ENCODE results near the gene NXPH2.
"Not testable (repeated sequence)": the region's sequence is repeated elsewhere in the genome, so short reads cannot be mapped to it uniquely, and the experiment has no call there.

Gene NXPH2

DNA sequence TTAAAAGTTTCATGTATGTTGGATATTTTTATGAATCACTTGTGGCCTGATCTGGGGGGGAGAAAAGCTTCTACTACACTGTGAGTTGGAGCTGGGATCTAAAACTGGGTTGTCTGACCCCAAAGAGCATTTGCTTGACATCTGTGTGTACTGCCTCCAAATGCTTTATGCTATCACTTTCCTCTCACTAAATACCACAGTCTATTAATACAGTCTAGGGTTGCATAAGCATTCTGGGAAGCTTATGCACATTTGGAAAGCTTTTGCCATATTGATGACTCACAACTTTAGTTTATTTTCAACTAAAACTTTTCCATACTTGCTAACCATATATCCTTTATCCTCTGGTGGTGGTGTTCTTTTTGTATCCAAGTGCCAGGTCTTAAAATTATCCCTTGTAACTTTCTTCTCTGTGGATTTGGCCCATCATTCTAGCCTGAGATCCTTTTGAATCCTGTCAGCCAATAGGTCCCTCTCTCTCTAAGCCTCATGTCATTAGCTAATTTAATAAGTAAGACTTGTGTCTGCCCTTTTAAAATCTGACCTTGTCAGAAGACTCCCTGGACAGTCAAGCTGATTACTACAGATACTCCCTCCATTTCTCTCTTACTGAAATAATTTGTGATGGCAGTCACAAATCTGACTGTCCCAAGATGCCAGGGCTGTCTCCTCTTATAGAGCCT is 72.7 kb downstream of the NXPH2 start:
- no peak for DNase-seq

DNA sequence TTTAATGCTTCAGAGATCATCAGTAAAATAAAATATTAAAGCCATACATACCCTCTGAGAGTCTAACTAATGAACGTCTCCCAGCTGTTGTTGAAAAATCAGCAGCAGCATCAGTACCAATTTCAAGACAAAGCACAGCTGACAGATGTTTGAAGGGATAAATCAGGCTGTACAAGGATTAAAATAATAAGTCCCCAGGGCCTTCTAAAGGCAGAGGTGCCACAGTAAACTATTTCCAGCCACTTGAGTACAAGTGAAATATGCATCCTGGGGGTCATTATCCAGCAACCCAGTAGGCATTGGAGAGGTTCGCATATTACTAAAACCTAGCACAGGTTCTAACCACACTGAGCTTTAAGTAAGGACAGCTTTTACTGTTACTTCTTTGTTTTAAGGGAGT is 76.9 kb downstream of the NXPH2 start:
- no peak for DNase-seq

GRCh38 chr2:138700716-138701115 is 79.5 kb downstream of the NXPH2 start:
- no peak for DNase-seq

DNA sequence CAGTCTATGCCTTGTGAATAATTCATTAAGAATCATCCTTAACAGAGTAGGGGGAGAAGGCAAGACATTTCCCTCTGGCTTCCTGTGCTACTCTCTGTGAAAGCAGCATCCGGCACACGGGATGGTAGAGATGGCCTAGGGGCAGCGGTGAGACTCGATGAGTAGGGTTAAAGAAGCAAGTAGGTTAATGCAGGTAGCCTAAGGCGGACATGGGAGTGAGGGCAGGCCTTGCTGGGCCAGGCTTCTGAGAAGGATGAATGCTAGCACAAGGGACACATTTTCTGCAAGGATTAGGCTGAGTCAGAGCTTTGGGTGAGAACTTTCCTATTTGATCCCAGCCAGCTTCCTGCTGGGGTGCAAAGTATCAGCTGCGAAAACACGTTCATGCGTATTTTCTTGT is 80.8 kb downstream of the NXPH2 start:
- no peak for DNase-seq

DNA sequence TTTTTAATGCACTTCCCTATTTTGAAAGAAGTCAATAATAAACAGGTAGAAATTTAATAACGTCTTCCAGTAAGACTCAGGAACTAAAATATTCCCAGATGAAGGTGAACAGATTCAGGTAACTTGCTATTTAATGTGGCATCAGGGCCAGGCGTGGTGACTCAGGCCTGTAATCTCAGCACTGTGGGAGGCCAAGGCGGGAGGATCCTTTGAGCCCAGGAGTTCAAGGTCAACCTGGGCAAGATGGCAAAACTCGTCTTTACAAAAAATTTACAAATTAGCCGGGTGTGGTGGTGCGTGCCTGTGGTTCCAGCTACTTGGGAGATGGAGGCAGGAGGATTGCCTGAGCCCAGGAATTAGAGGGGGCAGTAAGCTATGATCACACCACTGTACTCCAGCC is 81.8 kb downstream of the NXPH2 start:
- no peak for DNase-seq

- no peak for DNase-seq
These were observed 88.5 kb downstream of the NXPH2 start for GRCh38 chr2:138691667-138692066.

- no peak for DNase-seq
These were observed 90.5 kb downstream of the NXPH2 start for GRCh38 chr2:138689705-138690104.

- DNase-seq: no peak
These were observed 98.0 kb downstream of the NXPH2 start for GRCh38 chr2:138682163-138682562.

DNA sequence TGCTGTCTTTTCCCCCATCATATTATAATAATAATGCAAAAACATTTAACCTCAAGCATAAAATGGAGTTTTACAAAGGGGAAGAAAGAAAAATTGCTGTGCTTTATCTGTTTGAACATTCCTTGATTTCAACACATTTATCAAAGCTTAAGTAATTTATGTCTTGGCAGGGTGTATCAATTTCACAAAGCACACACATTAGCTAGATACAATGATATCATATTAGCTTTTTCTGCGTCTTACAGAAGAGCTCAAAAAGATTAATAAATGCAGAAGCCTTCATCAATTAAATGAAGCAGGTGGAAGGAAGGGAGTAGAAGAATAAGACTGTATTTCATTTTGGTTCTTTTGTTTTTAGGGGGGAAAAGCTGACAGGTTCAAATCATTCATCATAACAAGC is 103.0 kb downstream of the NXPH2 start:
- no peak for DNase-seq

- no peak for DNase-seq
These were observed 103.6 kb downstream of the NXPH2 start for GRCh38 chr2:138676619-138677021.

GRCh38 chr2:138671566-138671965 is 108.6 kb downstream of the NXPH2 start:
- no peak for DNase-seq

DNA sequence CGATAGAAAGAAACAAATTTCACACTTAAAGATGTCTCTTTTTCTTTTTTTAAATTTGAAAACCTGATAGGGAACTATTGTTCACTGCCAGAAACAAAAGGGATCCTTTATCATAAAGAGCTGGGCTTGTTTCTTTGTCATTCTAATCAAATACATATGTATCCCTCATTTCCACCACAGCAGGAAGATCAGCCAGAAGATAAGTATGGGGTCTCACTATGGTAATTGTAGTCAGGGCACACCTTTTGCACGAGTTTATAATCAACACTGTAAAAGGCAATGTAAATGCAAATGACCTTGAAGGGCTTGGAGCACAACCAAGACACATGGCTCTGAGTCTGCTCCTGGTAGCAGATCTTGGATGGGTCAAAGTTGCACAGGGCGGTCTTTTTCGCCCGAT is 109.5 kb downstream of the NXPH2 start:
- DNase-seq: no peak

- DNase-seq: no peak
These were observed 114.3 kb downstream of the NXPH2 start for GRCh38 chr2:138665937-138666336.

GRCh38 chr2:138658187-138658894 is 121.8 kb downstream of the NXPH2 start:
- DNase-seq: no peak

- no peak for DNase-seq
These were observed 126.0 kb downstream of the NXPH2 start for GRCh38 chr2:138654146-138654545.

DNA sequence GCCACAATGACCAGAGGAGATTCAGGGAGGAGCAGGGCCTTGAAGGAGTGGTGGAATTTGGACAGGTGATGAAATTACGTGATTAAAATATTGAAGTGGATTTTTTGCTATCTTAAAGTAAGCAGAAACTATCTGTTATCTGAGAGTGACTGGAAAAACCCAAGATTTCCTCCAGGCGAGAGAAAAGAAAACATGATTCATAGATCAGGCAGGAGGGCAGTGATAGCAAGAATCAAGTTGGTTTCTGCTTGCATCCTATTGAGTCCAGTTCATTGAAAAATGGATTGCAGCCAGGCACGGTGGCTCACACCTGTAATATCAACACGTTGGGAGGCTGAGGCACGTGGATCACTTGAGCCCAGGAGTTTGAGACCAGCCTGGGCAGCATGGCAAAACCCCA is 127.8 kb downstream of the NXPH2 start:
- DNase-seq: no peak

GRCh38 chr2:138649571-138649970 is 130.6 kb downstream of the NXPH2 start:
- DNase-seq: no peak

DNA sequence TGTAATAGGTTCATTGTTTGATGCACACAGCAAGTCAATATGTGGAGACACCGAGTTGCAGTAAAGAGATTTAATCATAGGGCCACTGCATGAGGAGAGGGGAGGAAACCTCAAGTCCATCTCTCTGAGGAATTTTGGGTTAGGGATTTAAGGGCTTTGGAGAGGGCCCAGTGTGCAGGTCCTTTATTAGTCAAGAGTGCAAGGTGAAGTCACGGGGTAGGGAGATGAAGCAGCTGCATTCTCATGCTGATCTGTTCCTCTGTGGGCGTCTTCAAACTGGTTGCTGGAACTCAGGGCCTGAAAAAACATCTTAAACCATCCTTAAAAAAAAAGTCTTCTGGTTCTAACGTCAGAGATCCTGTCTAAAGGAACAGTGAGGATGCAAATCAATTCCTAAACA is 131.6 kb downstream of the NXPH2 start:
- no peak for DNase-seq

DNA sequence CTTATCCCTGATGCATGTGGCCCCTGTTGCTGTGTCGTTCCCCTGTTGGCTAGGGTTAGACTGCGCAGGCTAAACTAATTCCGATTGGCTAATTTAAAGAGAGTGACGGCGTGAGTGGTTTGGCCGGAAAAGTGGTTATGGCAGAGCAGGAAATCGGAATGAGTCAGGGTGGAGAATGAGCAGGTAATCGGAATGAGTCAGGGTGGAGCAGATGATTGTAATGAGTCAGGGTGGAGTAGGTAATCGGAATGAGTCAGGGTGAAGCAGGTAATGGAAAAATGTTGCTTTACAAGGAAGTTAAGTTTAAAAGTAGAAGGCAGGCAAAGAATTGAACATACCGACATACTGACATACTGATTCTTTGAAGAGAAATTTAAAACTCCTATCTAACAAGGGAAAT is 135.4 kb downstream of the NXPH2 start:
- not testable (repeated sequence) for DNase-seq

DNA sequence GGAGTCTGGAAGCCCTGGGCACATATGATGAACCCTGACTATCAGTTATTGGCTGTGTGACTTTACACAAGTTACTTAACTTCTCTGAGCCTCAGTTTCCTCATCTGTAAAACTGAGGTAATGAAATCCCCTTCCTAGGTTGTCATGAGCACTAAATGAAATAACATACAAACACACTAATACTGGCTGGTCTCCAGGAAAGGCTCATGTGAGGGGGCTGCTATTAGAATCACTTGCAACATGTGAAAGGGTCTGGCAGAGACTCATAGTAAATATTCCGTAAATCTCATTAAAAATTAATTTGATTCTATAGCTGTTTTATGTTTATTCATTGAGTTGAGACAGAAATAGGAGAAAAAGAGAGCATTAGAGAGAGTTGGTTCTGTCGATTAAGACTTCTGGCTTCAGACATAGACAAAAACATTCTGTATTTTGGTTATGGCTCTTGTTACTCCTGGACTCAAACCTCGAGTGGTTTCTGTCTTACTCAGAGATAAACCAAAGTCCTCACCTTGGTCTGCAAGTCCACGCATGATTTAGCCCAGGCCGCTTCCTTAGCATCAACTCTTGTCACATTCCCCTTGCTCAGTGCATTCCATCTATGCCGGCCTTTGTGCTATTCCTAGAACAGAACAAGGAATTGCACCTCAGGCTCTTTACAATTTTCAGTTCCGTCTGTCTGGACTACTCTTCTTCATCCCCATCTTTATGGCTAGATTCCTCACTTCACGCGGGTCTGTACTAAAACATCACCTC is 139.1 kb downstream of the NXPH2 start:
- DNase-seq: no peak

DNA sequence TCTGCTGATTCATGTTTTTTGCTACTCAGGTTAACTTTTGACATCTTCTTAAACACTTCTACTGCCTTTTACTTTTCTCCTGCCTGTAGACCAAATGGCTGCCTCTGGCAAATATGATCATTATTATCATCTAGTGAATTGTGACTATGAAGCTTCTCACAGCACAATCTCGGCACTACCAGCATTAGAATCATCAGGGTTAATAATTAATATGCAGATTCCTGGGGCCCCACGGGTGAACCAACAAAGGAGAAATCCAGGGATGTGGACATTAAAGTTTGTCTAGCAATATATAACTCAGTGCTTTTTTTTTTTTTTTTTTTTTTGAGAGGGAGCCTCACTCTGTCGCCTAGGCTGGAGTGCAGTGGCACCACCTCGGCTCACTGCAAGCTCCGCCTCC is 142.5 kb downstream of the NXPH2 start:
- DNase-seq: no peak

DNA sequence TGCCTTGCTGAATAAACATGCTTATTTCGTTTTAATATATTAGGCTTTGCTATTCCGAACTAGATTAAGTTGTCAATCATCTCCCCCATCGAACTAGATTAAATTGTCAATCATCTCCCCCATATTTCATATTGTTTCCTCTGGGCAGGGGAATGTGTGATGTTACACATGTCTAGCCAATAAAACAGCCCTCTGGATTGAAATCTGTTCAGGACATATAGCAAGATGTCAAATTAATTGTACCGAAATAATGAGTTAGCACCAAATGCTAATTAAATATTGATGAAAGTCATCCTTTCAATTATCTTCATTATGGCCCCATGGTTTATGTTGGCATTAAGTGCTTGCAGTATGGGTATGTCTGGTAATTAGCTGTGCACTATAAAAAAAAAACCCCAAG is 143.1 kb downstream of the NXPH2 start:
- no peak for DNase-seq

- no peak for DNase-seq
These were observed 147.1 kb downstream of the NXPH2 start for GRCh38 chr2:138633049-138633448.

- DNase-seq: no peak
These were observed 148.0 kb downstream of the NXPH2 start for GRCh38 chr2:138632066-138632620.

Data from NCI-H526 treated with DMSO at 0.1 percent for 48 hours (cell line).